SKM-1 treated with dmso at 0.1 percent for 144 hours (cell line): Measurements from ENCODE around the gene GSTP1.
A peak's percentile ranks its signal among the peaks of the same experiment; 100 is the strongest.
"Not testable (repeated sequence)": the region's sequence is repeated elsewhere in the genome, so short reads cannot be mapped to it uniquely, and the experiment has no call there.

Experiments
- DNase-seq: peaks from one replicate; lab custom pipeline; 2025; ENCODE audit not compliant: unreplicated experiment; lab: John Stamatoyannopoulos, UW

GSTP1 gene

DNA sequence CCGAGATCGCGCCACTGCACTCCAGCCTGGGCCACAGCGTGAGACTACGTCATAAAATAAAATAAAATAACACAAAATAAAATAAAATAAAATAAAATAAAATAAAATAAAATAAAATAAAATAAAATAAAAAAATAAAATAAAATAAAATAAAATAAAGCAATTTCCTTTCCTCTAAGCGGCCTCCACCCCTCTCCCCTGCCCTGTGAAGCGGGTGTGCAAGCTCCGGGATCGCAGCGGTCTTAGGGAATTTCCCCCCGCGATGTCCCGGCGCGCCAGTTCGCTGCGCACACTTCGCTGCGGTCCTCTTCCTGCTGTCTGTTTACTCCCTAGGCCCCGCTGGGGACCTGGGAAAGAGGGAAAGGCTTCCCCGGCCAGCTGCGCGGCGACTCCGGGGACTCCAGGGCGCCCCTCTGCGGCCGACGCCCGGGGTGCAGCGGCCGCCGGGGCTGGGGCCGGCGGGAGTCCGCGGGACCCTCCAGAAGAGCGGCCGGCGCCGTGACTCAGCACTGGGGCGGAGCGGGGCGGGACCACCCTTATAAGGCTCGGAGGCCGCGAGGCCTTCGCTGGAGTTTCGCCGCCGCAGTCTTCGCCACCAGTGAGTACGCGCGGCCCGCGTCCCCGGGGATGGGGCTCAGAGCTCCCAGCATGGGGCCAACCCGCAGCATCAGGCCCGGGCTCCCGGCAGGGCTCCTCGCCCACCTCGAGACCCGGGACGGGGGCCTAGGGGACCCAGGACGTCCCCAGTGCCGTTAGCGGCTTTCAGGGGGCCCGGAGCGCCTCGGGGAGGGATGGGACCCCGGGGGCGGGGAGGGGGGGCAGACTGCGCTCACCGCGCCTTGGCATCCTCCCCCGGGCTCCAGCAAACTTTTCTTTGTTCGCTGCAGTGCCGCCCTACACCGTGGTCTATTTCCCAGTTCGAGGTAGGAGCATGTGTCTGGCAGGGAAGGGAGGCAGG, at the start of gene GSTP1:
TSS of gene GSTP1 (plus strand) at position 566 of the 958 bp plus-strand sequence. CDS start at position 598, 32 bp downstream.
- peak; percentile 63 for DNase-seq

DNA sequence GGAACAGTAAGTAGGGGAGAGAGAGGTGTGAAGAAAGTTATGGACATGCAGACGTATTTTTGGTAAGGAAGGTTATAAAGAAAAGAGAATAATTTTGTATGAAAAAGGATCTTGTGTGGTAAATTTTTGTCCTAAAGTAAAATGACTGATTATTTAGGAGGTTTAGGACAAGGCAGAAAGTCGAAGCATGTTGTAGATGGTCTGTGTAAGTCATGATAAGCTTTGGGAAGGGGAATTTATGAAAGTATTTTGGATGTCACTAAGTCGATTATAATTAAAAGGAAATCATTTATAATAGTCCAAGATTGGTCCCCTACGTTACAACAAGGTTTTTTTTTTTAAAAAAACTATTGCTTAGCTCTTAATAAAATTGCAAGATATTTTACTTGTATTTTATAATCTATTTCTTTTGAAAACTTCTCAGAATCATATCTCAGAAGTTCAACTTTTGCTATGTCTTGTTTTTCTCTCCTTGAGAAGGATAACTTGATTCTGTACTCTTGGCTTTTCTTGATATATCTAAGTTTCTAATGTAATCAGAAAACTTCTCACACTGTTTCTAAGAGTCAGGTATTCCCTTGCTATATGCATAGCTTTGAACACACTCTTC, 49.4 kb upstream of the GSTP1 start:
- DNase-seq = no peak

DNA sequence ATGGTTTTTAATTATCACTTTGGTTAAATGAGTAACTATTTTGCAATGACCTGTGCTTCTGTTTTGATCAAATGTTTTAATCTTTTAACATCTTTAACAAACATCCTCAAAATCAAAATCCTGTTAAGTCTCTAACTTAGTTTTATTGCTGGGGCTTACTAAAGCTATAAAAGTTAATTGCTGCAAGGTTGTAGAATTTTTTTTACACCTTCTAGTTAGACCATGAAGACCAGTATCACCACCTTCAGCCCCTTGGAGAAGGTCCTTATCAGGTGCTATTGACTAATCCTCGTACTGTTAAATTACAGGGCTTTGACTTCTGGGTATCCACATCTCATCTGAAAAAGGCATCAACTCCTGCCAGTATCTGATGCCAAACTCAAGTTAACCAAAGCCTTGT, 48.1 kb upstream of the GSTP1 start:
- no peak for DNase-seq

DNA sequence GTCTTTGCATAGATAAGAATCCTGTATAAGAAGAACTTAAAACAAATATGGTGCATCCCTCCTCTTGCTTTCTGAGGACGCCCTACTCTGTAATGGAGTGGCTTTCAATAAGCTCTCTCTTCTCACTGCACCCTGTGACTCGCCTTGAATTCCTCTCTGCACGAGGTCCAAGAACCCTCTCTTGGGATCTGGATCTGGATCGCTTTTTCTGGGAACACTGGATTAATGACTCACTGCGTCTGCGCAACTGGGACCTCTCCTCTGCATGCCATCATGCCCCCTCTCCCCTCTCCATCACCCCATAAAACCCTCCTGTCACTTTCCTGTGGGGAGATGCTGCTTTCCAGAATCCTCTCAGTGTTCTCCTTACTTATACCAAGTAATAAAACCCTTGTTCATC, 45.3 kb upstream of the GSTP1 start:
- no peak for DNase-seq

DNA sequence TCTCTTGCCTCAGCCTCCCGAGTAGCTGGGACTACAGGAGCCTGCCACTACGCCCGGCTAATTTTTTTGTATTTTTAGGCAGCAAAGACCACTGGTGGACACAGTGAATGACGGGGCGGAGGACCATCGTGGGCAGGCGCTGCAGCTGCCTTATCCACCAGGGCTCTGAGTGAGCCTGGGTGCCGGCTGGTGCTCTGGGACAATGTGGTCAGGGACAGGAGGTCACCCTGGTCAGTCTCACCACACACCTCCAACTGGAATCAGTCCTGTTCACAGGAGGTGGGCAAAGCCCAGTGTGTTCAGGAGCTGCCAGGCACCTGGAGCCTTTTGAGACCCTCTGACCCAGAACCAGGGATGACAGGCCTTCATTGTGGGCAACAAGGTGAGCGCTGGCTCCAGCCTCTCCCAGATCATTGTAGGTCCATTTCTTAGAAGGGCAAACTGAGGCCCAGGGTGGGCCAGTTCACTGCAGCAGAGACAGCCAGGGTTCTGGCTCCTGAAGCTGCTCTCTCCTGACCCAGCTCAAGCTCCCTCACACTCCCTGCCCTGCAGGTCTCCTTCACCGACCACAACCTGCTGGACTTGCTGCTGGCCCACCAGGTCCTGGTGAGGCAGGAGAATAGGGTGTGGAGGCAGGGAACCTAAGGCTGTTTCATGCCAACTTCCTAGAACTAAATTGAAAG, 44.6 kb upstream of the GSTP1 start:
- DNase-seq = no peak

DNA sequence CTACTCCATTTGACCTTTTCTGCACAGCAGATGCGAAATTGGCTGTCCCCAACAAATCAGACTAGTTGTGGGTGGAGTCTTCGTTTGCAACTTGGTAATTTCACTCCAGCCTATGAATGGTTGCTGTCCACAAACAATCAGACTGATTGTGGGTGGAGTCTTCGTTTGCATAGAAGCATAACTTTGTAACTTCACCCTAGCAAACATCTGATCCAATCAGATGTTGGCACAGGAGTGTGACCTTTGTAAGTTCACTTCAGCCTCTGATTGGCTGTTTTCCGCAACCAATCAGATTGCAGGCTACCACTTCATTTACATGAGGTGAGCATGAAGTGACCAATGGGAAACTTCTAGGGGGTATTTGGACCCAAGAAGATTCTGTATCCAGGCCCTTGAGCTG, 44.1 kb upstream of the GSTP1 start:
- no peak for DNase-seq

DNA sequence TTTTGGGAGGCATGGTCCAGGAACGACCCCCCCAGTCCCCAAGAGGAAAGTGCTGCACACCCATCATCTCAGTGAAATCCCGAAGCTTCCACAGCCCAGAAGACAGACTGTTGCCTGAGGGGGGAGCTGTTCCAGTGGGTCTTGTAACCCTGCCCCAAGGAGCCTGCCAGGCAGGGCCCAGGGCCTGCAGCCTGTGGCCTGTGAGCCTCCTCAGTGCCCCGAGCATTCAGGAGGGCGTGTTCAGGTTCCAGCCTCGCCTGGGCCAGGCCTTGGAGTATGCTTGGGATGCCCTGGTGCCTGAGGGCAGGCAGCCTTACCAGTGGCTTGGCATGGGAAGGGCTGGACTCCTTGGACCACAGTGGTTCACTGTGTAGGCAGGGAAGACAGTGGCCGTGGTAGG, 42.4 kb upstream of the GSTP1 start:
- no peak for DNase-seq

DNA sequence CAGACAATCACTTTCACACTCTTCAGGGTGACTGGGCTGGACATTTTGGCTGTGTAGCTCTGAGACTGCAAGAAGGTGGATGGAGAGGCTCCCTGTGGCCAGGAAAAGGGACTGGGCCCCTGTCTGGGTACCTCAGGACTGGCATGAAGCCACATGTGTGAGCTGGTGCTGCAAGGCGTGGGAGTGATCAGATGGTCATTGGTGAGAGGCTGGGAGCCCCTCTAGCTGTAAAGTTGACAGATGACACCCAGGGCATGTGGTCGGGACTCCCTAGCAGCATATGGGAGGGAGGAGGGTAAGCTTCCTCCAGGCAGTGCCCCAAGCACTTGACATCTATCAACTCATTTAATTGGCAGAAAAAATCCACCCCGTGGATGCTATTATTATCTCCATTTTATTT, 41.4 kb upstream of the GSTP1 start:
- no peak for DNase-seq

DNA sequence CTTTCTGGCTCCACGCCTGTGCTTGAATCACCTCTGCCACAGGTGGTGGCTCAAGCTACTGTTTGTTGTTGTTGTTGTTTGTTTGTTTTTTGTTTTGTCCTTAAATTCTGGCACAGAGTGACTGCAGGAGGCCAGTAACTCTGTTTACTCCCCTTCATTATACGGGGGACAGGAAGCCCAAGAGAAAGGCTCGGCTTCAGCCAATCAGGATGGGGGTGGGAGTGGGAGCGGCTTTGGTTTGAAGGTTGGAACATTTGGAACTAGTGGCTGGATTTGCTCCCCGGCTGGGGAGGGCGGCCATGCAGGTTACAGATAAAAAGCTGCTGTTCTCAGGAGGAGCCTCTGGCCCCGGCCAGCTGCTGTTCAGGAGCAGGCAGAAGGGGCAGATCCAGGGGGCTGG, 40.6 kb upstream of the GSTP1 start:
- no peak for DNase-seq

DNA sequence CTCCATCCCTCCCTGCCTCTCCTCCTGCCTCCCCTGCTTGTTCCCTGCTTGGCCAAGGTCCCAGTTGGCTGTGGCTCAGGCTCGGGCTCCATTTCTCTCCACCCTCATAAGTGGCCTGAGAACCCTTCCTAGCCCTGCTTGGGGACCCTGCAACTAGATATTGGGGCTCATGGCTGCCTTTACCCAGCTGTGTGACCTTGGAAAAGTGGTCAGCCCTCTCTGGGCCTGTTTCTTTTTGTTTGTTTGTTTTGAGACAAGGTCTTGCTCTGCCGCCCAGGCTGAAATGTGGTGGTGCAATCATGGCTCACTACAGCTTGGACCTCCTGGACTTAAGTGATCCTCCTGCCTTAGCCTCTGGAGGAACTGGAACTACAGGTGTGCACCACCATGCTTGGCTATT, 40.0 kb upstream of the GSTP1 start:
- DNase-seq = no peak

DNA sequence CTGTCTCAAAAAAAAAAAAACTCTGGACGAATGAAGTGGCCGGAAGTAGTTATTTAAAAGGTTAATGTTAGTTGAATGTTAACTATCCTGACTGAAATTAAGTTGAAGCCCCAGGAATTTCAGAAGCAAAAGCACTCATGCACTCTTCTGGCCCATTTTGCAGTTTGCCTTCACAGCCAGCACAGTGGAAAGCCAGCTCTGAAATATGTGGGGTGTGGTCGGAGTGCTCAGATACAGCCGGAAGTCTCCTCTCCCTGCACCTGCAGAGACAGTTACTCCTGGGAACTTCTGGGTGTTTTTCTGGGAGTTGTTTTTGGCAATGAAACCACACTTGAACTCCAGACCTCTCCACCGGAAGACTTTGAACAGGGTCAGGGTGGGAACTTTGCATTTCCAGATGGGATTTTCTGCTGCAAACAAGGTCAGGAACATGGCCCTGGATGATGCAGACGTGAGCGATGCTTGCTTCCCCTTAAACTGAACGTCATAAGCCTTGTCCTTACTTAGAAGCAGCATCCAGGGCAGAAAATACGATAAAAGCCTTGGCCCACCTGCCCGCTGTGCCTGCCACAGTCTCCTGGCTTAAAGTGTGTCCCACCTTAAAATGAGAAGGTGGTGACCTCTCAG, 38.9 kb upstream of the GSTP1 start:
- no peak for DNase-seq

DNA sequence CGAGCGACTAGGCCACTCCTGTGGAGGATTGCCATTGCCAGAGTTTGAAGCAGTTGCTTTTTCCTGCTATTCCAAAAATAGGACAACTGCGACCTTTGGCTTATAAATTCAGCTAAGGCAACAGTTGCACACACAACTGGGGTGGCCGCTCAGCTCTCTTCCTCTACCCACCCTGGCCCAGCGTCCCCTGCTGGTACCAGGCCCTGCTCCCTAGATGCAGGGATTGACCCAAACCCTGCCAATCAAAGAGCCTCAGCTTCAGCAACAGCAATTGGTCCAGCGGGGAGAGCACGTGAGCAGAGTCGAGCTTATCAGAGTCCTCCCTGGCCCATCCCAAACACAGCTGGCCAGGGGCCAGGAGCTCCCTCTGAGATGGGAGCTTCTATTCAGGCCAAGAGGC, 38.3 kb upstream of the GSTP1 start:
- no peak for DNase-seq

DNA sequence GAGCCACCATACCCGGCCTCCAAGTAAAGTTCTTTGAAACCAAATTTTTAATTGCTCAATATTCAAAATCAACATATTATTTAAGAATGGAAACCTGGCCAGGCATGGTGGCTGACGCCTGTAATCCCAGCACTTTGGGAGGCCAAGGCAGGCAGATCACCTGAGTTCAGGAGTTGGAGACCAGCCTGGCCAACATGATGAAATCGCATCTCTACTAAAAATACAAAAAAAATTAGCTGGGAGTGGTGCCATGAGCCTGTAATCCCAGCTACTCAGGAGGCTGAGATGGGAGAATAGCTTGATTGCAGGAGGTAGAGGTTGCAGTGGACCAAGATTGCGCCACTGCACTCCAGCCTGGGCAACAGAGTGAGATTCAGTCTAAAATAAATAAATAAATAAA, 35.5 kb upstream of the GSTP1 start:
- DNase-seq = not testable (repeated sequence)

DNA sequence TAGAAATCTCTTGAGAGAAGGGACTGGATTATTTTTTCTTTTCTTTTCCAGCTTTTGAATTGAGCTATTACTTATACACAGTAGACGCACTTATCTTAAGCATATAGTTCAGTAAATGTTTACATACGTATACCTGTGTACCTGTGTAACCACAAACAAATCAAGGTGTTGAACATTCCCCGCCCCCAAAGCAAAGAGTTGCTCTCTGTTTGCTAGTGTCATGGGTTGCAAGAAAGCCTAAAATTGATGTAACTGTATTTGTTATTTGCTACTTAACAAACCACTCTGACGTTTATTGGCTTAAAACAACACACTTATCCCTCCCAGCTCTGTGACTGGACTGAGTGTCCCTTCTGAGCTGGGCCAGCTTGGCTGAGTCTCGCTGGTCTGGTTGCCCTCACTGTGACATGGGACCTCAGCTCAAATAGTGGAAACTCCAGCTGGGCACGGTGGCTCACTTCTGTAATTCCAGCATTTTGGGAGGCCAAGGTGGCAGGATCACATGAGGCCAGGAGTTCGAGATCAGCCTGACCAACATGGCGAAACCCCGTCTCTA, 35.0 kb upstream of the GSTP1 start:
- DNase-seq = no peak

DNA sequence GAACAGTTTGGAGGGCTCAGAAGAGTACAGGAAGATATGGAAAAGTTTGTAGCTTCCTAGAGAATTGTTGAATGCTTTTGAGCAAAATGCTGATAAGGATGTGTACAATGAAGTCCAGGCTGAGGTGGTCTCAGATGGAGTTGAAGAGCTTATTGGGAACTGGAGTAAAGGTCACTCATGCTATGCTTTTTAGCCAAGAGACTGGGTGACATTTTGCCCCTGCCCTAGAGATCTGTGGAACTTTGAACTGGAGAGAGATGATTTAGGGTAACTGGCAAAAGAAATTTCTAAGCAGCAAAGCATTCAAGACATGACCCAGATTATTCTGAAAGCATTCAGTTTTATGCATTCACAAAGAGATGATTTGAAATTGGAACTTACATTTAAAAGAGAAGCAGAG, 32.5 kb upstream of the GSTP1 start:
- no peak for DNase-seq

DNA sequence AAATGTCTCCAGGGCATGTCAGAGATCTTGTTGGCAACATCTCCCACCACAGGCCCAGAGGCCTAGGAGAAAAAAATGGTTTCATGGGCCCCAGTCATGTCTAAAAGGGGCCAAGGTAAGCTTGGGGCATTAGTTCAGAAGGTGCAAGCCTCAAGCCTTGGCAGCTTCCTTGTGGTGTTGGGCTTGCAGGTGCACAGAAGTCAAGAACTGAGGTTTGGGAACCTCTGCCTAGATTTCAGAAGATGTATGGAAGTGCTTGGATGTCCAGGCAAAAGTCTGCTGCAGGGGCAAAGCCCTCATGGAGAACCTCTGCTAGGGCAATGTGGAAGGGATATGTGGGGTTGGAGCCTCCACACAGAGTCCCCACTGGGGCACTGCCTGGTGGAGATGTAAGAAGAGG, 31.9 kb upstream of the GSTP1 start:
- not testable (repeated sequence) for DNase-seq

DNA sequence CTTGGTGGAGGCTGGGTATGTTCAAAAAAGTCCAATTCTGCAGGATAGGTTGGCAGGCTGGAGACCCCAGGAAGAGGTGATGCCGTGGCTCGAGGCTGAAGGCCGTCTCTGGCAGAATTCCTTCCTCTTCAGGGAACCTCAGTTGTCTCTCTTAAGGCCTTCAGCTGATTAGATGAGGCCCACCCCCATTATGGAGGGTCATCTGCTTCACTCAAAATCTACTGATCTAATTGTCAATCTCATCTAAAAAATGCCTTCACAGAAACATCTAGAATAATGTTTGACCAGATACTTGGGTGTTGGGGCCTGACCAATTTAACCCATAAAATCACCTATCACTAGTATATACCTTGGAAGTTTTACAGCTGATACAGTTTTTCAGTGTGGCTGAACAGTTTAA, 27.4 kb upstream of the GSTP1 start:
- no peak for DNase-seq

DNA sequence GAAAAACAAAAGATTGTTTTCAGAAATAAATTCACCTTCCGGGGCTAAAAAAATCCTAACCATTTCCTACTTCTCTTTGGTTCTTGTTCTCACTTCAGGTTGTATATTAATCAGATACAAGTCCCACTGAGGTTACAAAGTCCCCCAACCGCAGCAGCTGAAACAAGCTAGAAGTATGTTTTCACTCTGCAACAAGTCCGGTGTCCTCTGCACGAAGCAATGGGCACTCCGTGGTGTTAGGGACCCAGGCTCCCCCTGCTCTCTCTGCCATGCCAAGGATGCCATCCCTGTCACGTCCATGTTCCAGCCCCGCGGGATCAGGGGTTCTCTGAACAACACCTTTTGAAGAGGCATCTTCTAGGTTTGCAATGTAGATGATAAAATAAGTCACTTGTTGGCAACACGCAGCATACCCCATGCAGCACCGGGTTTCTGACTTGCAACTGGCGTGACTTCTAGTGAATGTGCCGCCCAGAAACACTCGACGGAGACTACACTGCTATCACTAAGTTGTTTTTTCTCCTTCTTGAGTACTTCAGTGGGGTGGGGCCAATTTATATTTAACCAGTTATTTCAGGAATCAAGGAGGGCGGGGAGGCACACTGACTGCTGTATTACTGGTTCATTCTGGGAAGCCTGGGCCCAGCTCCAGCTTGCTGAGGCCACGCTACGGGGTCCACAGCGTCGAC, 25.4 kb upstream of the GSTP1 start:
- no peak for DNase-seq

DNA sequence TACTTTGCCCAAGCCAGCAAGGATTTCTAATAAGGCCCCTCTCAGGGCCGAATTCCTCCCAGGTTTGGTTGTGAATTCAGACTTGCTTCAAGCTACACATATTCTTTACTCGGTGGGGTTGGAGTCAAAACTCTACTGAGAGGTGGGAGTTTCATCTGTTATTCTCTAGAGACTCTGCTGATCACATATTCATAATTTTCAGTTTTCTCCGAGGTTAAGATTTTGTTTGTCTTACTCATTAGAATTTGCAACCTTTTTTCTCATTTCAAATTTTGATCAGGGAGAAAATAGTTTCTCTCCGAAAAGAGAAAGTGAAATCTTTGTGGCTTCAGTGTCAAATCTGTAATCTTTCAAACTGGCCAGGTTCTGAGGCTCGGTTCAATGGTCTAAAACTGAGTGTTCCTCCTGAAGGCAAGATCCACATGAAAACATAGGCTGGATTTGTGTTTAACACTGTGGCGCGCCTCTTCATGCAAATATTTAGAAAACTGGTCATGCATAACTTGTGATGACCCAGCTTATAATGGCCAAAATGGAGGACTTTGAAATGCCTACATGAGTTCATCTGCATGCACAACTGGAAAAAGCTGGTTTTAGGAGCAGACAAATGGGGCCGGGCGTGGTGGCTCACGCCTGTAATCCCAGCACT, 21.5 kb upstream of the GSTP1 start:
- DNase-seq = no peak
